SKM-1 (cell line): Measurements from ENCODE around the gene ENOSF1.
"Not testable (repeated sequence)": the region's sequence is repeated elsewhere in the genome, so short reads cannot be mapped to it uniquely, and the experiment has no call there.

Experiments
- DNase-seq: peaks from one replicate; lab custom pipeline; 2025; ENCODE audit not compliant: unreplicated experiment; lab: John Stamatoyannopoulos, UW

ENOSF1 gene

GRCh38 chr18:708096-708495 lies 4.3 kb downstream of the ENOSF1 start:
- no peak for DNase-seq

GRCh38 chr18:706405-706804 lies 6.0 kb downstream of the ENOSF1 start:
- no peak for DNase-seq

DNA sequence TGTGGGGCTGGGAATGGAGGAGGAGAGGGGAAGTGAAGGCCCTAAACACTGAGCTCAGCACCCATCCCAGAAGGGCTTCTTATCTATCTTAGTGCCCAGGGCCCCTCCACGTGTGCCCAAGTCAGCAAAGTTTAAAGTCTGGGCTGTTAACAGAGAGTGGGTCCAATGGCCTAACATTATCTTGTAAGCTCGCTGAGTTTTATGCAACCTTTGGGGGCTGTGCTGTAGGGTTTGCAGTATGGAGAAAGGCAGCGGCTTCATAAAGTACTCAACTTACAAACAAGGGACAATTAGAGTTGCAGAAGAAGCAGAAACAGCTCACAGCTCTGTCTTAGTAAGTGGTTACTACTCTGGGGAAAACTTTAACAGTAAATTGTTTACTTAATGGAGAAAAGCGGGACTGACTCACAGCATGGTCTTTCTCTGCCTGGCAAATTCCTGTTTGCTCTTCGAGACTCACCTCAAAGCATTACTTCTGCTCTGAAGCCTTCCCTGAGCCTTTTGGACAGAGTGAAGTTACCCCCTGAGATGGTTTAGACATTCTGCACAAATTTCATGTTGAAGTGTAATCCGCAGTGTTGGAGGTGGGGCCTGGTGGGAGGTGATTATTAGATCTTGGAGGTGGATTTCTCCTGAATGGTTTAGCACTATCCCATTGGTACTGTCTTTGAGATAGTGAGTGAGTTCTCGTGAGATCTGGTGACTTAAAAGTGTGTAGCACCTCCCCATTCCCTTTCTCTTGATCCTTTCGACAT lies 9.0 kb downstream of the ENOSF1 start:
- no peak for DNase-seq

- DNase-seq: no peak
Observed at GRCh38 chr18:697800-698199, 14.6 kb downstream of the ENOSF1 start.

GRCh38 chr18:697012-697411 lies 15.4 kb downstream of the ENOSF1 start:
- no peak for DNase-seq

DNA sequence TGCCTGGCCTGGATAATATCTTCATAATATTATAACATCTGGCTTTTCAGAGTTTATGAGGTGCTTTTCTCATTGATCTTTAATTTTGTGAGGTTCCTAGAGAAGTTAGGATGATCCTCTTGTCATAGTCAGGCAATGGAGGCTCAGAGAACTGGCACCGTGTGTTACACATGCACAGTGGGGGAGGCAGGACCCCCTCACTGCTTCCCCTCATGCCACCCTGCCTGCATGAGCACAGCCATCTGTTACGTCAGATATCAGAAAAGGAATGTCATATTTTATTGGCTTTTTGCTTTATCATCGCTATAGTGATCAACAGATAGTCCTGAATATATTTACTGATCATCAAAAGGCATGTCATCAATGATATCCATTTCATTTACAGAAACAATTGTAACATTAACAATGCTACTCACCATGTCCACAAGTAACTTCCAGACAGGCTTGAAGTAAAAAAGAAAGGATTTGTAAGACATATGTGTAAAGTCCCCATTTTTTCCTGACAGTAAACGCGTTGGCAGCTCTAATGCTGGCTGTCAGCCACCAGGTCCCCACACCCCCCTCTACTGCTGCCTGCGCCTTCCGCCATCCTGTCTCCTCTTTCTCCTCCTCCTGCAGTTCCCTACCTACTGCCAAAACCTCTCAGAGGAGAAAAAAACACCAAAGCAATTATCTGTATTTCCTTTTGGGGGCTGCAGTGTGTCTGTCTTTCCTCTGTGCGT lies 18.8 kb downstream of the ENOSF1 start:
- no peak for DNase-seq

DNA sequence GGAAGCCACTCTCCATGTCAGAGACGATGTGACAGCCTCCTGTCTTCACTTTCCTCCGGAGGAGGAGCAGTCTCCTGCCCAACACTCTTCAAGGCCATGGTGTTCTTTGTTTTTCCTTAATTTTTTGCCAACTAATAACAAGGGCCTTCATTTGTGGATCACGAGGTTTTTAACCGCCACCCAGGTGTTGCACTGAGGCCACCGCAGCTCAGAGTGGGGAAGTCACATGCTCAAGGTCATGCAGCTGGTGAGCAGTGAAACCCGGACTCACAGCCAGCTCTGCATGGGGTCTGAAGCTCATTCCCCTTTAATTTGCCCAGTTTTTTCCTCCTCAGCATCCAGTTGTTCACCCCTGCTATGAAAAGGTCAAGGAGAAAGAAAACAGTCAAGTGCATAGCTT lies 19.6 kb downstream of the ENOSF1 start:
- DNase-seq: no peak

DNA sequence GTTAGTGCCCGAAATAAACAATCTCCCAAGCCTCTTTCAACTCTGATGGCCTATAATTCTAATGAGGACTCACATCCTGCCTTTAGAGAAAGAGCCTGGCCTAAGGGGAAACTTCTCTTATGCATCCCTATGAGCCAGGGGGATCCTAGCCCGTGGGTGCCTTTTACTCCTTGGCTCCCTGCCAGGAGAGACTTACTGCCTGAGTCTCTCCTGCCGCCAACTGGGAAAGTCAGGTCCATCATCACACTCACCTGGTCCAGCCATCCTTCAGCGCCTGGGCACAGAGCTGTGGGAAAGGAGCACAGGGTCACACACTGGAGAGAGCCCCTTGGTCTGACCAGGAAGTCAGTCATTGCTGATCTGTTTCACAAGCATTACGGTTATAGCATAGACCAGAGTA lies 24.1 kb downstream of the ENOSF1 start:
- no peak for DNase-seq

DNA sequence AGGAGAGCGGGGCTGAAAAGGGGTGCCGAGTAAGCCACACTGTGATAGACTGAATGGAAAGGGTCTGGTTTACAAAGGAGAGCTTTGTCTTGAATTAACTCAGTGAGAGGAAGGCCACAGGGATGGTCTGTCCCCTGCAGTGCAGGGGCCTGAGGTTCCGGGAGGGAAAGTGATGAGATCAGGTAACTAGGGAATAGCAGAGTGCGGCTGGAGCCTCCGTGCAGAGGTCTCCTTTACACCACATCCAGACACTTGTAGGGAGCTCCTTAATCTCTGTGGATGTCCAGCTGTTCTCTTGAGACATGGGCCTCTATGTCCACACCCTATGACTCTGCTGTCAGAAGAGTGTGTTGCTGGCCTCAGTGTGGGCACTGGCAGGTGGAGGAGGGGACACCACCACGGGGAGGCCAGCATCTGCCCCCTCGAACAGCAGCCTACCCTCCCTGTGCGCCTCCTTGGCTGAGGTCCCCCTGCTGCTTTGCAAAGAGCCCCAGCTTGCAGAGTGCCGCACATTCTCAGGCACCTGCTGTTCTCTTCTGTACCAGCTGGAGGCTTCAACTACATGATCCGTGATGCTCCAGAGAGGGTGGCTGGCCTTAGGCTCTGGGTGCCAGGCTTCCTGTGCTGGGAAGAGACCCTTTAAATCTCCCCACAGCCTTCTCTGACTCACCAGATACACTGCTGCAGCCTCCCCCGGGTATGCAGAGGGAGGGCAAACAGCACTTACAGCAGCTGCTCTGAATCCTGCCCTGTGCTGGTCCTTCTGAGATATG lies 25.9 kb downstream of the ENOSF1 start:
- DNase-seq: no peak

- no peak for DNase-seq
Observed at GRCh38 chr18:685438-685837, 27.0 kb downstream of the ENOSF1 start.

DNA sequence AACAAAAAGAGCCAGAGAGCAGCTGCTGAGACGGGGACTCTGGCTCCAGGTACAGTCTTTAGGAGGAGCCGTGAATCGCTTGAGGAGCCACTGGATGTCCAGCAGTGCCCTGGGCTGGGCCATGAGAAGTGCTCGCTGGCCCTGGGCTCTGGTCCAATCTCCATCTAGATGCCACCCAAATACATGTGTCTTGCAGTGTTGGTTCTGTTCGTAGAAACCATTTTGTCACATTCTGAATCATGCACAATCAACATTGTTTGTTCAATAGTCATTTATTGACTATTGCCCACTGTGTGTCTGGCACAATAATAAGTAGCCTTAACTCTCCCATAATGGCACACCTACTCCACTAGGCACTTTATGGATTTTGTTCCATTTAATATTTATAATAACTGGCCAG lies 28.9 kb downstream of the ENOSF1 start:
- DNase-seq: no peak

DNA sequence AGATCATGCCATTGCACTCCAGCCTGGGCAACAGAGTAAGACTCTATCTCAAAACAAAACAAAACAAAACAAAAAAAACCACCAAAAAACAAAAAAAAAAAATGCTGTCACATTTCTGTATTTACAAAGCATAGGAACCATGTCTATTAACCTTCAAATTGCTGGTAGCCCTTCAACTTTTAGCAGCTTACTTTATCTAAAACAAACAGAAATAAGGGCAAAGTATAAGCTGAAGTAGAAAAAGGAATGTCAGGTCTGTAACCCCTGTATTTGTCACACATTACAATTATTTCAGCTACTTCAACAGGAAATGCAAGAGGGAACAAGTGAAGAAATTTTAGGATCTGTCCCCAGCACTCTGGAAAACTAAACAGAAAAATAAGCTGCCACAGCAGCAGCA lies 29.6 kb downstream of the ENOSF1 start:
- no peak for DNase-seq

- not testable (repeated sequence) for DNase-seq
Observed at GRCh38 chr18:682416-682815, 30.0 kb downstream of the ENOSF1 start.

GRCh38 chr18:681985-682384 lies 30.4 kb downstream of the ENOSF1 start:
- DNase-seq: no peak

- DNase-seq: no peak
Observed at GRCh38 chr18:680392-680791, 32.0 kb downstream of the ENOSF1 start.

DNA sequence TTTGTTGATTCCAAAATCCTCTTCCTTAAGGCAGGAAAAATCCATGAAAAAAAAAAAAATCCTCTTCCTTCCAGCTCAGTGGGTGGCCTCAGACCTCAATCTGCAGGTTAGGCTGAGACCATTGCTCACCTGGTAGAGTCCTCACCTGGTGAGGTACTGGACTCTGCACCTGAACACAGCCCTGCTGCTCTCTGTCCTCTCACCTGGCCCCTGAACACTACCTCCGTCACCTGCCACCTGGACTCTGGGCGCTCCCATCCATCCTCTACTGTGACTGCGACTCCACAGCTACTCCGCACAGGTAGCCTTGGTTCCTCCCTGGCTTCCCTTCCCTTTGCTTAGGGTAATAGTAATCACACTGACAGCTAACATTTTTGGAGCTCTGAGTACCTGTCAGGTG lies 32.9 kb downstream of the ENOSF1 start:
- DNase-seq: no peak

GRCh38 chr18:678482-679182 lies 33.8 kb downstream of the ENOSF1 start:
- no peak for DNase-seq

DNA sequence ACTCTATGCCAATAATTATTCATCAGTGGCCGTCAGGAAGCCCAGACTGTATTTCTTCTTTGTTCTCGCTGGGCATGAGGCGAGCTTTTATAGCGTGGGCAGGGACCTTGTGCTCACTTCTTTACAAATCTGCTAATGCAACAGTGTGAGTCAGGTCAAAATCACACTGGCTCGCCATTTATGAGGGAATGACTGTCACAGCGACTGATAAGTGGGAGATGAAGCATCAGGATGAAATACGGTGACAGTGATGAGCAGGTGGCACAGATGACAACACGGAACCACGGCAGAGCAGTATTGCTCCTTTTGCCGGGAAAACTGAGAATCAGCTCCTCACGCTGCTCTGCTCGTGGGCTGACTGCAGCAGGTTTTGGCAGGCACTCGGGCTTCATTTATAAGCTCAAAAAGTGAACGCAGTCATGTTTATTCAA lies 34.5 kb downstream of the ENOSF1 start:
- DNase-seq: no peak

DNA sequence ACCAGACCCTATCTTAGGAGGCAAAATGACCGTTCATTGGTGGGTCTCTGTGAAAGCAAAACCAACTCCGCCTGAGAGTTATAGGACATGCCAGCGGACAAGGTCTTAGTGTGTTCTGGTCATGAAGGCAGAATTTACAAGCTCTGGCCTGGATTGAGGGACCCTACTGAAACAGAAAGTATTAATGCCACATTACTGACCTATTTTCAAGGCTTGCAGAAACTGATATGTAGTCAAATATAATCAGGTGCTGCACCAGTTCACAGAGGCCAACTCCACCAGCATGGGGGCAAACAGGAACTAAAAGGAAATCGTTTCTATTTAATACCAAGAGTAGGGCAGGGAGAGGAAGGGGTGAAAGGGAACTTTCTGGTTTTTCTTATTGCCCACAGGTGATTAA lies 35.3 kb downstream of the ENOSF1 start:
- DNase-seq: no peak

DNA sequence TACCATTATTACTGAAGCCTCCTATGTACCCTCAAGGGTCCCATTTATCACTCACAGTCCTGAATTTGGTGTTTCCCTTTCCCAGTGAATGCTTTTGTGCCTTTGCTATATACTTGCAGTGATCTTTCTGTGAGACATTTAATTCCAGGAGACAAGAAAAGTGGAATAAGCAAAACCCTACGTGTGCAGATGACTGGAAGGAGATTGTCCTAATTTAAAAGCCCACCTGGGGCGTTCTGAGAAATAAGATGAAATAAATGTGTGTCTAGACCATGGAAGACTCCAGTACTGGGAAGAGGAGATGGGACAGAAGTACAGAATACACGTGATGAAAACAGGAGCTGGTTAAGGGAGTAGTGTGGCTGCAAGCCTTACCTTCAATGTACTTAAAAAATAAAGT lies 35.7 kb downstream of the ENOSF1 start:
- DNase-seq: no peak

DNA sequence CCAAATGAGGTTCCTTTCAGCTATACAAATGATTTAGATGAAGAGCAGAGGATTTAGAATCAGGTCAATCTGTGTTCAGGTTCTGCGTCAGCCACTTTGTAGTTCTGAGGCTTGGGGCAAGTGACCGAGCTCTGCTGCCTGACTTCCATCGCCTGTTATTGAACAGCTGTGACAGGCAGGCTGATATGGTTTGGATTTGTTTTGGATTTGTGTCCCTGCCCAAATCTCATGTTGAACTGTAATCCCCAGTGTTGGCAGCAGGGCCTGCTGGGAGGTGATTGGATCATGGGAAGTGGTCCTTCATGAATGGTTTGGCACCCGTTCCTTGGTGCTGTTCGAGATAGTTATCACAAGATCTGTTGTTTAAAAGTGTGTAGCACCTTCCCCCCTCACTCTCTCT lies 36.4 kb downstream of the ENOSF1 start:
- no peak for DNase-seq
